Glomerular visceral epithelial cell (primary cell): ENCODE data around the gene LYZL1.
A peak's percentile ranks its signal among the peaks of the same experiment; 100 is the strongest.
"Not testable (repeated sequence)": the region's sequence is repeated elsewhere in the genome, so short reads cannot be mapped to it uniquely, and the experiment has no call there.

Experiments
- DNase-seq: peaks from one replicate; pipeline ENCODE4 v3.0.0-alpha.2; 2016; ENCODE audit errors: extremely low spot score

Gene LYZL1

DNA sequence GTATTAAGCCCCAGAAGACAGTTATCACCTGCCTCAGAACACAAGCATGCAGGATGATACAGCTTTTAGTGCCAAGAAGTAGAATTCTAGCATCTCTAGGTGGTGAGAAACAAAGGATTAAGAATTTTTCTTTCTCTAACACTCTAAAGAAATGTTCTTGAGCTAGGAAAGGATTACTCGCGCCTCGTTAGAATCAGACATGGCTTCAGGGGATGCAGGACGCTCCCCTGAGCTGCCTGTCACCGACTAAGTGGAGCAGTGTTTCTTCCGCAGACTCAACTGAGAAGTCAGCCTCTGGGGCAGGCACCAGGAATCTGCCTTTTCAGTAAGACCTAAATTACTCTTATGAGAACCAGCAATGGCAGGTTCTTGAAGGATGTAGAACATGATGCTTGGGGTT lies at the start of gene LYZL1:
Gene LYZL1 (plus strand): TSS at position 165 of the 400 bp plus-strand sequence. CDS start 2,798 bp downstream, outside the sequence.
- not testable (repeated sequence) for DNase-seq

DNA sequence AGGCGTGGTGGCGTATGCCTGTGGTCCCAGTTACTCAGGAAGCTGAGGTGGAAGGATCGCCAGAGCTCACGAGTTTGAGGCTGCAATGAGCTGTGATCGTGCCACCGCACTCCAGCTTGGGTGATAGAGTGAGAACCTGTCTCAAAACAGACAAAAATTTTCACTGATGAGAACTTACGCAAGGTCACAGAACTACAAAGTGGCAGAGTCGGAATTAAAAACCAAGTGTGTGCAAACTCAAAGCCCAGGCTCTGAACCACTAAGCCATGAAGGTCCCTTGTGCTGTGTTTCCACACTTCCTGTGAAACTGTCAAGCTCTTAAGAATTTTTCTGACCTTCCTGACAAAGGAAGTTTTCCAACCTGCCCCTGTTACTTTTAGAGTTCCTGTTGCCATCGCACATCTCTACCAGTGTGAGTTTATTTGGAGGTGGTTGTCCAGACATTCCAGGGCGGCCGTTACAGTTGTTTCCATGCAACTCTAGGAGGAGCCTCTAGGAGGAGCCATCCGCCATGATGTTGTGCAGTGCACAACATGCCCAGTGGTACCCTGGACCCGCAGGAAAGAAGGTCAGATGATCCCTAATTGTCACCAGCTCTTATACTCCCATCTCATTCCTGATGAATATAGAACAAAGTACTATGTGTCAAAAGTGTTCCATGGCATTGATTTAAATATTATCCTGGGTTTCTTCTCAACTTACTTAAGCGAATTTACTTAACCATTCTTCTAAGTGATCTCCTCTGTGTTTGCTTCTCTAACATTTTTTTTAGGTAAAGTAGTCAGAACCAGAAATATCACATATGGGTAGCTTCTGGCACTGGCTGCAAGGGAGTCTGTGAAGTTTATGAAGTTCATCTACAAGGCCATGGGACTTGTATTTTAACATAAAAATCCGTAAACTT lies 49.0 kb upstream of the LYZL1 start:
- peak; percentile 41 for DNase-seq

DNA sequence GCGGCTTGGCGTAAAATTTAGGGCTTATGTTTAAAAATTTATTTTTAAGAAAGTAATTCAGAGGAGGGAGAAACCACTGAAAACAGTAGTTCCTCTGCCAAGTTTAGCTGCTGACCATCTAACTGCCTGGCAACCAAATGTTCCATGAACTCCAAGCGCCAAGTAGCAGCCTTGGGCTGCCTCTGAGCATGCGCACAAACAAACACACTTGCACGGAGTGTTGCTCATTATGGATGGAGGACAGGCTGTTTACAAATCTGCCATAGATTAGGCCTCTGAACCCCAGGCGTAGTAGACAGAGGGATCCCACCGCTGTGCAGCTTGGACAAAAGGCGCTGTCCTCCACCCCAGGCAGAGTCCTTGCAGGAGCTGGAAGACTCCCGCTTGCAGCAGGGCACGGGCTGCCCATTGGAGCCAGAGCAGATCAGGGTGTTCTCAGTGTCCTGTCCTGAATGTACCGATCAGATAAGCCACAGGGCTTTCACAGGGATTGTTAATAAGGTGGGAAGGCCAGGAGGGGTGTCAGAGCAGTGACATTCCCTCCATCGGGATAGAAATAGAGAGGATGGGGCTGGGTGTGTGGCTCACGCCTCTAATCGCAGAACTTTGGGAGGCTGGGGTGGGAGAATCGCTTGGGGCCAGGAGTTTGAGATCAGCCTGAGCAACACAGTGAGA lies 47.7 kb upstream of the LYZL1 start:
- DNase-seq: no peak

DNA sequence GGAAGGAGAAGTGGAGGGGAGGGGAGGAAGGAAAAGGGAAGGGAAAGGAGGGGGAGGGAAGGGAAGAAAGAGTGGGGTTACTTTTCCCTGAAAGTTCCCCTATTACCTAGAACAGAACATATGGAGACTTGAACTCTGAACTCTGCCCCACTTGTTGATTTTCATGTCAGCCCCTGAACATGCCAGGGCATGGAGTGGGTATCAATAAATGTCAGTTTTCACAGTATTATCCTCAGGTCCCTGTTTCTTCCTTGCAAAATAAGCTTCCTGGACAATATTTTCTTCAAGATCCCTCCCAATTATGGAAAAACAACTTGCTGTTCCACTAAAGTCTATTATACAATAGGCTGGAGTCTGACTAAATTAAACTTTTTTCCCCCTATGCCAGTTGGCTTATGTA lies 46.9 kb upstream of the LYZL1 start:
- no peak for DNase-seq

DNA sequence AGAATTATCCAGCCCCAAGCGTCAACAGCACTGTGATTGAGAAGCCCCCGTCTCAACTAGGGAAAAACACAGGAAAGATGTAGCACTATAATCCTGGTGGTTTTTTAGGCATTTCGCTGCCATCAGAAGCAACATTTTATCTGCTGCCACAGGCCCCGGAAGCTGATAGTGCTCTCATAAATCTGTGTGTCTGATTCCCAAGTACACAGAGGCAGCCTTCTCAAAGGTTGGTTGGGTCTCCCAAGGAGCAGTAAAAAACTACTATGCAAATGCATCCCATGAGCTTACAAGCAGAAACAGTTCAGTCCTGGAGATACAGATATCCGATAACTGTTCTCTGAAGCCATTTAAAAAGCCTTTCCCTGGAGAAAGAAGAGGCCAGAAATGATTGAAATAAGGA lies 45.8 kb upstream of the LYZL1 start:
- no peak for DNase-seq

DNA sequence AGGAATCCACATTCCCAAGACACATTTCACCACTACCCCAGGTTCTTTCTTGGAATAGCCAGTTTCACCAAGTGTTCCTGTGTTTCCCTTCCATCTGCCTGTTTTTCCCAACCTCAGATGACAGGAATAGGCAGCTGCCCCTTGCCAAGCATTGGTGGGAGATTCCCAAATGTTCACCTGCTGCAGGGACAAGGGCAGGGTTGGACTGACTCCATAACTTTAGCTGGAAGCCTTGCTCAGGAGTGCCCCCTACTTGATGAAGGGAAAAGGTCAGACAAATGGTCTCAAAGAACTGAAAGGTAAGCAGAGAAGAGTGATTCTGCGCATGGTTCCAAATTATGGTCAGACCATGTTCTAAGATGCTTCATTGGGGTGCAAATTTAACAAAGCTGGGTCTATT lies 45.1 kb upstream of the LYZL1 start:
- no peak for DNase-seq

DNA sequence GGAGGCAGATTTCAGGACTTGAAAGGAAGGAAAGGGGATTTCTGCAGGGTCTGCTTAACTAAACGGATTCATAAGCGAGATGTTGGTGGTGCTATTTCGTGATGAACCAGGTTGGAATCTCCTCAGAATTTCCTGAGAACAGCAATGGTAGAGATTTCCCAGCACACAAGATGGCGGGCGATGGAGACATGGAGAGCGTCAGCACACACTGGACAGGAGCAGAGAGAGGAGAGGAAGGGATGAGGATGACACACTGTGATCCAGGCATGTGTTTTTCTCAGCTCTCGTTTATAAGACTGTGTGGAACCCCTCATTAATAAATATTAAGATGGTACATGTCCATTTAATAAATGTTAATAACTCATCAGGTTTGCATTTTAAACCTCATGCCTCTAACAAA lies 43.9 kb upstream of the LYZL1 start:
- DNase-seq: no peak

DNA sequence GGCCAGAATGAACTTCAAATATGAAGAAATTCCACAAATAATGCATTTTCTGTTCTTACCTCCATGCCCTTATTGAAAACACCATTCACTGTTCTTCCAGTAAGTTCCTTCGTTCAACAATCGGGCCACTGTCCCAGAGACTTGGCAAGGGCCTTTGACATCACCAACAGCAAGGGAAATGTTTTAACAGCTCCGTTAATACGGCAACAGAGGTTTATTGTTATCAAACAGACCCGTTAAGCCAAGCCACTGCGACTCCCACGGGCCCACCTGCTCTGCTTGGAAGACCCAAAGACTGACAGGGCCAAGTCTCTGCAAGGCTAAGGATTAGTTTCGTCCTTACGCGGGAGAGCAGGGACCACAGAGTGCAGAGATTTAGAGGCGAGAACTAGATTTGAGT lies 43.4 kb upstream of the LYZL1 start:
- no peak for DNase-seq

DNA sequence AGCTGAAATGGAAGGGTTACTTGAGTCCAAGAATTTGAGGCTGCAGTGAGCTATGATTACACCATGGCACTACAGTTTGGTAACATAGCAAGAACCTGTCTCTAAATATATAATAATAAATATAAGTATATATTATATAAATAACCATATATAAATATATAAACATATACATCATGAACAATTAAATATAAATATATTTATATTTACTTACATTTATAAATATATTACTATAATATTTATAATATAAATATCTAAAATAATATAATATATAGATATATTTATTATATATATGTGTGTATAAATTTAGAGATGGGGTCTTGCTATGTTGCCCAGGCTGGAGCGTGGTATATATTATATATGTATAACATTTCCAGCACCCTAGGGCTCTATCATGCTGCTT lies 42.4 kb upstream of the LYZL1 start:
- DNase-seq: no peak

DNA sequence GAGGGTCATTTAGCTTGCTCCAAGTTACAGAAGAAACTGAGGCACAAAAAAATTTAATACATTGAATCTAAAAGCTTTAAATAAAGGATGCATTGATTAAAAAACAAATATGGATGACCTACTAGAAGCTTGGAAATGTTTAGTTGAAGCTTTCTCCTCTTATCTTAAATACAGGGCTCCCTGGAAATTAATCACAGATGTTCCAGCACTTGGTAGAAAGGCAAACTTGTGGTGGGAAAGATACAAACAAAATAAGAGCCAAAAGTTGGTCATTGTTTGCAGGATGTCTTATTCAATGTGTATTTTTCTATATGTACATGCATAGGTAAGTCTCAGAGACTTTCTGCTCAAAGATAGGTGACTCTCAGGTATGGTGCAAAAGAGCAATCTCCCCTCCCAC lies 40.7 kb upstream of the LYZL1 start:
- DNase-seq: no peak

DNA sequence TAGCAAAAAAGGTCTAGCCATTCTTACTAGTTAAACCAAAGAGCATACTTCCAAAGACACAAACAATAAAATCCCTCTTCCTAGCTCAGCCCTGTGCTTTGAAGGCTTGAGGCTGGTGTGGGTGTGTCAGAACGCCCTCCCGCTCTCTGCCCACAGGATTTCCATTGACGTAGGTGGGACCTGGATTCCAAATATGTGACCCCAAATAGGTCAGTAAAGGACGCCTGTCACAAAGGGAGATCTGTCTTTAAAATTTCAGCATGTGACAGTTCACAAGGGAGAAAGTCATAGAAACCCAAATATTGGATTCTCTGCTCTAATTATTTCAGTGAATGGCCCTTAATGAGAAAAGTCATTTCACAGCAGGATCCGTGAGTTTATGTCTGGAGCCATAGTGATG lies 39.9 kb upstream of the LYZL1 start:
- DNase-seq: no peak

DNA sequence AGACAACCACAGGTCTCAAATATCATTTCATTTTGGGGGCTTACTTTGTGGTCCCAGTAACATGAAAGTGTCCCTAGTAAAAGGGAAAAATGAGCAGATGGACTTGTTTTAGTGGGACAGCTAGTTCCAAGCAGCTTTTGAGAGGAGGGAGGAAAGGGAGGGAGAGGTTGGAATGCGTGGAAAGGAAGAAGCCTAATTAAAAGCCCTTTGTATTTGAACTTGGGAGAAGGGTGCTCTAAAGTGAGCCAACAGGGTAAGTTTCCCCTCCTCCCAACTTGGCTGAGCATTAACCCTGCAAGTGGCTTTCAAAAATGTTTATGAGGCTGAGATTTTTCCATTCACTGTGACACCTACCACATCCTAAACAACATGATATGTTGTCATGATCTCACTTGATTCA lies 38.8 kb upstream of the LYZL1 start:
- no peak for DNase-seq

DNA sequence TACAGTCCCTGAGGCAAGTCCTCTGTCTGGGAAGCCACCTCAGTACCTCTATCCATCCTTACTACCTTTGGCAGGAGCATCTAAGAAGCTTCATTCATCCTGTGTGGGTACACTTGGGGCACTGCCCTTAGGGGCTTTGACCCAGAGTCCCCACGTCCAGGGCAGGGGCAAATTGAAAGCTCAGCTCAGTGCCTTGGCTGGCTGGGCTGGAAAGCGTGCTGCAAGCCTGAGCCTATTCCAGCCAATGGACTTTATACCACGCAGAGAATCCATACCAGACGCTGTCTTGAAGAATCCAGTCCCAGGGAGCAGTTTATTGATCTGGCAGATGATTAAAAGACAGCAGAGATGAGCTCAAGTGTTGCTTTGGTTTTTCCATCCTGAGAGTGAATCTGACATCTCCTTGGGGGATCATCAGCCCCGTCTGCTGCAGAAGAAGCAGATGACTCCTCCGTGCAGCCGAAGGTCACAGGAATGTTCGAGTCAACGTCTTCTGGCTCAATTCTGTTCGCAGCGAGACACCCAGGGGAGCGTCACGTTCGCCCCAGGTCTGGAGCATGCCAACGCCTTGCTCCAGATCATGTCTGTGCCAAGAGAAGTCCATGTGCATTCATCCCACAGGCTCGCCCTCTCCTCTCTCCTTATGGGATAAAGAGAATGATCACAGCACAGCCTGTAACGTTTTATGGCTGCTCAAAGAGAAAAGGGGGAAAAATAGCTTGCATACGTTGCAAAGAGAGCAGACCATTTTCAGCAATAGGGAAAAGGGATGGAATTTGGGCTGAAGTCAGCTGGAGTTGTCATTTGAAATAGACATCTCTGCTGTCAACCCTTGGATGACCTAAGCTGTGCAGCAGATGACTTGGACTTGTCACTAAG lies 35.8 kb upstream of the LYZL1 start:
- no peak for DNase-seq

DNA sequence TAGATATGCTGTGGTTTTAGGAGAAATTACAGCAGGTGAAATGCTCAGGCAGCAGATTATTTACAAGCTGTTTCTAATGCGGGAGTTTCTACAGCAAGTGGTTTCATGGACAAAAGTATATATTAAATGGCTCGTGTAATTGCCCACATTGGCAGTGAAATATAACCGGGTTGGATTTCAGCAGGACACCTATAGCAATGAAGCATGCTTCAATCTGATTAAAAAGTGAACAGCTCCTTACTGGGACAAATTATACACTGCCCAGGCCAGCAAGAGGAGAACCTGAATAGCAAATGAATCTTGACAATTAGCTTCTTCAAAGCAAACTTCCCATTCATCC lies 35.2 kb upstream of the LYZL1 start:
- no peak for DNase-seq

DNA sequence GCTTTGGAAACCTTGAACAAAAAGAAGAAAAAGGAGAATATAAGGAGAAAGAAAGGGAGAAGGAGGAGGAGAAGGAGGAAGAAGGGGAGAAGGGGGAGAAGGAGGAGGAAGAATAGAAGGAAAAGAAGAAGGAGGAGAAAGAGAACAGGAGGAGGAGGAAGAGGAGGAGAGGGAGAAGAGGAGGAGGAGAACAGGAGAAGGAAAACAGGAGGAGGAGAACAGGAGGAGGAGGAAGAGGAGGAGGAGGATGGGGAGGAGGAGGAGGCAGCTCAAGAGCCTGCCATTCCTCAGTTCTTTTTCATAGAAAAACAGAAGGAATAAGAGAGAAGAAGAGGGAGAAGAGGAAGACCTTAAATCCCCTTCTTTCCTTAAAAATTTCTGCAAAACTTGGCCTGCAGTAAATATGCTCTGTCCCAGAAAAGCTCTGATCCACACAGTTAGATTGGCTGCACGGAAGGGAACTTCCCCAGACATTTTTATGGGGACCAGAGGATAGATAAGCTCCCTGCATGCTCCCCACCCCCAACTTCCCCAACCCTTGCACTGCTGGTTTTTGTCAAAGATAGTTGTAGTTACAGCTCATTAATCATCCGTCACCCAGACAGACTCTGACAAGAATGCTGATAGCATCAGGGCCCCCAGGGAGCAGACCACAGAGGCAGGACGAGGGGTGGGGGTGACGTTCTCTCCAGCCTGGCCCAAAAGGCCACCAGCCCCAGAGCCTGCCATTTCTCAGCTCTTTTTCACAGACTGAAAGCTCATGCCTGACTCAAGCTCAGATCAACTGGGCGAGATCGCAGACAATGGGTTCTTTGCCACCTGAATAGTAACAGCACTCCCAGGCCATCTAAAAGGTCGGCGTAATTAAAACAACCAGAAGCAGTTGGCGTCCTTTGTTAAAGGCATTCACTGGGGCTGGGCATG lies 34.5 kb upstream of the LYZL1 start:
- DNase-seq: peak; percentile 81

DNA sequence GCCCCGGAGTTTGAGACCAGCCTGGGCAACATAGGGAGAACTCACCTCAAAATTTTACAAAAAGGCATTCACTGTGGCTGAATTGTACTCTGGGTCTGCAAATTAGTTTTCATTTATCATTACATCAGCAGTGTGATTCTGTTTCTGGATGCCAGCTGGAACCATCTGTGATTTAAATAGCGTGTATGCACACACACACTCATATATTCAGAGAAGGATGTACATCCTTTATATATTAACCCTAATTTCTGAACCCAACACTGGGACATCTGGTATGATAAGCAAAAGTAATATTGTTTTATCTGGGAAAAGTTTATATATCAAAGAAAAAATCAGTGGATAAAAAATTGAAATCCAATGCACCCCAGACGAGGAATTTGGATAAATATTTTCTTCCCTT lies 33.8 kb upstream of the LYZL1 start:
- no peak for DNase-seq

DNA sequence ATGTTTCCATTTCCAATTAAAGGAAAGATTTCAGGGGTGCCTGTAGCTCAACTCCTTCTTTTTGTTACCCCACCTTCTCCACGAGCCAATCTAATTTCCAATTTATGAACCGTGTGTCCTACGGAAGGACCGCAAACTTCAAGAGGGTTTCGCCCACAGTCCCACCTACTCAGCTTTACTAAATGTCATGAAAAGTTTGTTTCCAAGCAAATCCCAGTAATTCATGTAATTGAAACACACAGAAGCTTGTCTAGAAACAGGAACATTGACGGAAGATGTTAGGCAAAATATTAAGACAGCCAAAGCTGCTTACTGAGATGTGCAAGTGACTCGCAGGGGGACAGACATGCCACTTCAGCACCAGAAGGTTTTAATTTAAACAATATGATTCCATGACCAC lies 32.9 kb upstream of the LYZL1 start:
- no peak for DNase-seq

DNA sequence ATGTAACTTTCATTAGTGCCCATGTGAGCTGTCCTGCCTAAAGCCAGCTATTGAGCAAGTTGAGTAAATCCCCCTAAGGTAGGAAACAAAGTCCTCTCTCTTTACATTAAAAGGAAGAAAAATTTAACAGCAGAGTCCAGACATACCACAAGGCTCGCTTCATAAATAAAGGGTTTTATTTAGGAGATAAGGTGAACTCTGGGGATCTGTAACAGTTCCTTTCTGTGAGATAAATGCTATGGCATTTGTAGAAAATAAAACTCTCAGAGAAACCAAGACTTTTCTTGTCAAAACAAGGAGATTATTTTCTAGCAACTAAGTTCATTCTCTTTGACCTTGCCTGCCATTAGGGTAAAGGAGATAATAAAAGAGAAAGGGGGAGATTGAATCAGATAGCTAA lies 32.3 kb upstream of the LYZL1 start:
- no peak for DNase-seq

DNA sequence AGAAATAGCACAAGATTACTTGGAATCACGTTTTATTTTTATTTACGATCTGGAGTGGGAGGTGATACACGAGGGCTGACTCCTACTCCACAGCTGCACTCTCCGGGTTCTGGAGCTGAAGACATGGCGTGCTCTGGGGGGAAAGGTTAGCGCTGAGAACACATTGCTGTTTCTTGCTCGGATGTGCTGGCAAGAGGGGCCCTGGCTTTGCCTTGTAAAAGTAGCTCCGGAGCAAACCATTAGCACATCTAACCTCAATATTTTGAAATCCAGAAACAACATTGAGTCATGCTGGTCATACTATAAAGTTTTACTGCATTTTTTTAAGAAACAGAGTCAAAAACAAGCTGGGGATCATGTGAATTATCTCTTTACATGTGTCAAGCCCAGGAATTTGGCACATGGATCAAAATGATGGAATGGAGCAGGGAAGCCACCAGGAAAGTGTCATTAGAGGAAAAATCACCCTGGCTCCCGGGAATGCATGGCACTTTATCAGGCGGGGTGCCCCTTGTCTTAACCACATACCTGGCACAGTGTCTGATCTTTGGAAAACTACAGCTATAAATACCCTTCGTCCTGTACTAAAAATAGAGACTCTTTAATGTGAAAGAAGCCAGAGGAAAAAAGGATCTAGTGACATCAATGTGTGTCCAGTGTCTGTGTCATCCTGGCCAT lies 31.6 kb upstream of the LYZL1 start:
- peak; percentile 77 for DNase-seq

DNA sequence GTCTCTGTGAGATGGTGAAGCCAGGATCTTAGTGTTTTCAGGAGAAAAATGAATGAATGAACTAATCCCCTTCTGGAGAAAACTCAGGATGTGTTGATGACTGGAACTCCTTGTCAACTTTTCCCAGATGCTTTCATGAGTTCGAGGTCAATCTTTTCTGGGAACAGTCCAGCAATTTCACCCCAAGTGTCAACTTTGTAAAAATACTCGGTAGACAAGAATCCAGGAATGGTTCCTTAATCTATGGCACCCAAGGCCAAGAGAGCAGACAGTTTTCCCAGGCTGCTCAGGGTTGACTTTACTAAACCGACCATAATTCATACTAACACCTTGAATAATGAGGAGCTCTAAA lies 31.1 kb upstream of the LYZL1 start:
- DNase-seq: no peak

DNA sequence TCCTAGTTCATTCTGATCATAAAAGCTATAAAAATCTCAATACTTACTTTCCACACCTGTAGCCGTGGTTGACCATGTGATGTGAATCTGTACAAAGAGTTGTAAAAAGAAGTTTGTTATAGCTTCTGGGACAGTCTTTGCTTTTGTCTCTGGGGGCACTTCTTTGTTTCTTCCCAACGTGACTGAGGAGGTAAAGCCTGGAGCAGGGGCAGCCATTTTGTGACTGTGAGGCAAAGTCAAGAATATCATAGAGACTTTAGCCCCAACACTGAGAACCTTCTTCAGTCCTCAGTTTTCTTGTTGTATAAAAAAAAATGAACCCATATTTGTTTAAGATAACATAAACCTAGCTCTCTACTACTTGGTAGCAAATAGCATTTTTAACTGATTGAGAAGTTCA lies 29.4 kb upstream of the LYZL1 start:
- no peak for DNase-seq
